ENCODE data around the gene USP48.

The USP48 gene

DNA sequence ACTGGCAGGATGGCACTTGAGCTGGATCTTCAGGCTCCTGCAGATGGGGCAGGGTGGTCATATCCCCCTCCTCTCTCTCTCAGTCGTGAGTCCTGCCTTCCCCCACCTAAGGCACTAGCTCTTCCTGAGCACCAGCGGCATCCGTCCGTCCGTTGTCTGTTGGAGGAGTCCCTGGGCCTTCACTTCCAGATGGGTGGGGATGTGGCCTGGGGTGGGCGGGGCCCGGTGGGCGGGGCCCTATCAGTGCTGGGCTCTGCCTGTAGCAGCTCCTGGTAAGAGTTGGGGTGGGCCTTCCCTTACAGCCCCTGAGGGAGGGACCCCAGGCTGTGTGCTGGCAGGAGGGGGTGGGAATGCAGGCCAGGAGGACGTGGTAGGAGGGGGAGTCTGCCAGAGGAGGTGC lies 39.4 kb upstream of the USP48 start:
- DNase-seq (ENCODE audit: low spot score): no peak
- in situ Hi-C loops (cut with MboI; ENCODE audit: low pct_unique_long_range_greater_than_20kb, low sequenced_read_pairs, unreplicated experiment): no loop called here
- TF ChIP-seq, protein P1, sequence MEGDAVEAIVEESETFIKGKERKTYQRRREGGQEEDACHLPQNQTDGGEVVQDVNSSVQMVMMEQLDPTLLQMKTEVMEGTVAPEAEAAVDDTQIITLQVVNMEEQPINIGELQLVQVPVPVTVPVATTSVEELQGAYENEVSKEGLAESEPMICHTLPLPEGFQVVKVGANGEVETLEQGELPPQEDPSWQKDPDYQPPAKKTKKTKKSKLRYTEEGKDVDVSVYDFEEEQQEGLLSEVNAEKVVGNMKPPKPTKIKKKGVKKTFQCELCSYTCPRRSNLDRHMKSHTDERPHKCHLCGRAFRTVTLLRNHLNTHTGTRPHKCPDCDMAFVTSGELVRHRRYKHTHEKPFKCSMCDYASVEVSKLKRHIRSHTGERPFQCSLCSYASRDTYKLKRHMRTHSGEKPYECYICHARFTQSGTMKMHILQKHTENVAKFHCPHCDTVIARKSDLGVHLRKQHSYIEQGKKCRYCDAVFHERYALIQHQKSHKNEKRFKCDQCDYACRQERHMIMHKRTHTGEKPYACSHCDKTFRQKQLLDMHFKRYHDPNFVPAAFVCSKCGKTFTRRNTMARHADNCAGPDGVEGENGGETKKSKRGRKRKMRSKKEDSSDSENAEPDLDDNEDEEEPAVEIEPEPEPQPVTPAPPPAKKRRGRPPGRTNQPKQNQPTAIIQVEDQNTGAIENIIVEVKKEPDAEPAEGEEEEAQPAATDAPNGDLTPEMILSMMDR (IDR thresholded peaks at IDR 0.05; ENCODE audit: extremely low read depth, insufficient read depth, missing control alignments): no peak

DNA sequence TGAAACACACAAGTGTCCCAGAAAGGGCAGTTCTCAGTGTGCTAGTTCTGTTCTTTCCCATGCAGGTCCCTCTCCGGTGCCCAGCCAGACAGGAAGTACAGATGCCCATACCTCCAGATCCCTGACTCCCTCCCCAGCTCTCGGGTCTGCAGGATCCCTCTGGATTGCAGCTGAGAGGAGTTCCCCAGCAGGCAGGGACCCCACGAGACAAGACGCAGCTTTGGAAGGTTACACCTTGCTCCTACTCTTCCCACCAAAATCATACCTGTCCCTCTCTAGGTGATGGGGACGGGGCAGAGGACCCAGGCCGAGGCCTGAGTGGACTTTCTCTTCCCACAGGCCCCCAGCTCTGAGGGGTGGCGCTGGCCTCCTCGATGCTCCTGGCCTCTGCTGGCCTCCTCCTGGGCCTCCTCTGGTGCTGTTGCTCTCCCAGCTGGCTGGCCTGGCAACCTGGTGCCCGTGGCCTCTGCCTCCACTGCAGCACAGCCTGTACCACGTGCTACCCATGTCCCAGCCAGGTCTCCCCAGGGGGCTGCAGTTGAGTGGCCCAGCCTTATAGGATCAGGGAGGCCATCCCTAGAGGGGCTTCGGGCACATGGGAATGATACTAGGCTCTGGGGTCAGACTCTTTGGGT lies 38.6 kb upstream of the USP48 start:
- in situ Hi-C loops (cut with MboI; ENCODE audit: low pct_unique_long_range_greater_than_20kb, low sequenced_read_pairs, unreplicated experiment): no loop called here
- TF ChIP-seq, protein P1 (IDR thresholded peaks at IDR 0.05; ENCODE audit: extremely low read depth, insufficient read depth, missing control alignments): no peak
- DNase-seq (ENCODE audit: low spot score): no peak

DNA sequence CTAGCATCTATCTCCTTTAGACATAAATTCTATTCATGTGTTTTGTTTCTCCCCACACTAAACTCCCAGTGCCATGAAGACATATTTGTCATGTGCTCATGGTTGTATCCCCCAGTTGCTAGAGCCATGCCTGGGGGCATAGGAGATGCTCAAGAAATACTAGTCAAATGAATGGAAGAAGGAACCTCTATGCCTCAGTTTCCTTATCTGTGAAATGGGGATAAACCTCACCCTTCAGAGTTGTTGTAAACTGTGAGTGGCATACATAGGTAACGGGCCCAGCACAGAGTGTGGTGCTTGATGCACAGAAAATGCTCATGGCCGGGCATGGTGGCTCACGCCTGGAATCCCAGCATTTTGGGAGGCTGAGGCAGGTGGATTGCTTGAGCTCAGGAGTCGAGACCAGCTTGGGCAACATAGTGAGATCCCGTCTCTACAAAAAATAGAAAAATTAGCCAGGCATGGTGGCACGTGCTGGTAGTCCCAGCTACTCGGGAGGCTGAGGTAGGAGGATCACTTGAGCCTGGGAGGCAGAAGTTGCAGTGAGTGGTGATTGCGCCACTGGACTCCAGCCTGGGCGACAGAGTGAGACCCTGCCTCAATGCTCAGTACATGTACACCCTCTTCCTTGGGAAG lies 37.8 kb upstream of the USP48 start:
- in situ Hi-C loops (cut with MboI; ENCODE audit: low pct_unique_long_range_greater_than_20kb, low sequenced_read_pairs, unreplicated experiment): no loop called here

DNA sequence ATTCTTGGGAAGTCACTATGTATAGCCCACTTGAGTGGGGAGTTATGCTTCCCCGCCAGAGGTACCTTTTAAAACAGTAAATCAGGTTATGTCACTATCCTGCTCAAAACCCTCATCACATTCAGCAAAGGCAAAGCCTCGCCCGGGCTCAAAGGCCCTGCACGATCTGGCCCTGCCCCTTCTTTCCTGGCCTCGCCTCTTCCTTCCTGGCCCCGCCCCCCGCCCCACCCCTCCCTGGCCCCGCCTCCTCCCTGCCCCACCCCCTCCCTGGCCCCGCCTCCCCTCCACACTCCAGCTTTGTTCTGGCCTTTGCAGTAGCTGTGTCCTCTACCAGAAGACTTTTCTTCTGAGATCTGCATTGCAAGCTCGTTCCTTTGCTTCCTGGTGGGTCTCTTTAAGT lies 35.7 kb upstream of the USP48 start:
- DNase-seq (ENCODE audit: low spot score): peak; percentile 88
- in situ Hi-C loops (cut with MboI; ENCODE audit: low pct_unique_long_range_greater_than_20kb, low sequenced_read_pairs, unreplicated experiment): no loop called here
- TF ChIP-seq, protein P1 (IDR thresholded peaks at IDR 0.05; ENCODE audit: extremely low read depth, insufficient read depth, missing control alignments): no peak

More for the DNA sequence above, 37.8 kb upstream of the USP48 start:
- no peak for DNase-seq (ENCODE audit: low spot score)
- TF ChIP-seq, protein P1 (IDR thresholded peaks at IDR 0.05; ENCODE audit: extremely low read depth, insufficient read depth, missing control alignments): no peak

DNA sequence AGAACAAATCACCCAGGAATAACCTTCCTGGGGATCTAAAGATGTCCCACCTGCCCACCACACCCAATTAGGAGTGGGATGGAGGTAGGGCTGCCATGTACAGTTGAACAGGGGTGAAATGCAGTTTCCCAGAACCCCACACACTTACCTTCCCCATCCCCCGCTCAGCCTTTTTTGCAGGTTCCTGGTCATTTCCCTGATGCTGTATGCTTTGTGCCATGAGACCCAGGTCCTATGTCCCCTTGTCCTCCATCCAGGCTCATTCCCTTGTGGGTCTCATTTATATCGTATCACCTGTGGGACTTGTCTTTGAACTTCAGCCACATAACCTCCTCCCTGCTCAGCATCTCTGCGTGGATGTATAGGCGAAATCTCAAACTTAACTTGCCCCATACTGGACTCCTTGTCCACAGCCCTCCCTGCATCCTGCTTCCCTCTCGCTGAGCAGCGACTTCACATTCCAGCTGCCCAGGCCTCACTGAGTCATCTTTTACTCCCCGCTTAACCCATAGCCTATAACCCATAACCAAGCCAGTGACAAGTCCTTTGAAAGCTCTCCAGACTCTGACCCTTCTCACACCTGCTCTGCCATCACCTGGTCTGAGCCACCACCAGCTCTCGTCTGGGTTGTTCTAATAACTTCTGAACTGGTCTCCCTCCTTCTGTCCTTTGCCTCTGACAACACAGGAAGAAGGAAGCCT lies 33.8 kb upstream of the USP48 start:
- DNase-seq (ENCODE audit: low spot score): no peak
- in situ Hi-C loops (cut with MboI; ENCODE audit: low pct_unique_long_range_greater_than_20kb, low sequenced_read_pairs, unreplicated experiment): no loop called here
- TF ChIP-seq, protein P1 (IDR thresholded peaks at IDR 0.05; ENCODE audit: extremely low read depth, insufficient read depth, missing control alignments): no peak

DNA sequence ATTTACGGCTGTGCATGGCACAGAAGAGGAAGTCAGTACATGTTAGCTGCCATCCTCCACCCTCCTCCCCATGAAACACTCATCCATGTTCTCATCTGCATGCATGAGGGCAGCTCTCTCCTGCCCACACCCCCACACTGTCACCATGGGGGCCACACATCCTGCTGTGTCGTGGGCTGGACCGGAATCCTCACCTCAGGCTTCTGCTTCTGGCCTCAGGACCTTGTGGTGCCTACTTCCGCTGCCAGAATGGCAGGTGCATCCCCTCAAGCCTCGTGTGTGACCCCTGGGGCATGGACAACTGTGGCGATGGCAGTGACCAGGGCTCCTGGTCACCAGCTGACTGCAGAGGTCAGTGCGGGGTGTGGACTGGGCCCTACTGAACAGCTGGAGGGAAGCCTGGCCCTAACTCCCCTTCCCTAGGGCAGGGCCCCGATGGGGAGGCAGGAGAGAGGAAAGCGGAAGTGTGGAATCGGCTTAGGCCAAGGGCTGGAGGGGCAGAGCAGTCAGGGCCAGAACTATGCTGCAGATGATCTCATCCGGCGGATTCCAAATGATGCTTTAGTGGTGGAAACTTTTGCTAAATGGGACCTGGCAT lies 32.9 kb upstream of the USP48 start:
- in situ Hi-C loops (cut with MboI; ENCODE audit: low pct_unique_long_range_greater_than_20kb, low sequenced_read_pairs, unreplicated experiment): no loop called here
- DNase-seq (ENCODE audit: low spot score): peak; percentile 27
- TF ChIP-seq, protein P1 (IDR thresholded peaks at IDR 0.05; ENCODE audit: extremely low read depth, insufficient read depth, missing control alignments): no peak

Measured in GM13977 (cell line).